ENCODE results near the gene GRIP2. TPM values are rescaled to one million over a fixed set of nuclear protein-coding genes. Genes with fewer than 3 reads are reported as not detected.

The GRIP2 gene
- polyA plus RNA-seq, 1 donor (not counting 4 experiments of a cell fraction or from before 2014, with no cell fraction given): 0.01 TPM

GRCh38 chr3:14465425-14465824, 74.7 kb downstream of the GRIP2 start:
- Histone ChIP-seq H3K9me3 (ENCODE audit: control insufficient read depth, low read depth, low read length) (no peaks in the 10 kb centered on the region), H3K27ac (ENCODE audit: control insufficient read depth, insufficient read depth, low read length) (no peak overlapping the region), H3K4me3 (ENCODE audit: control insufficient read depth in 2 of 3, extremely low read depth in 1 of 3, insufficient read depth in 2 of 3, low read depth in 1 of 3, low read length in 3 of 3) (no peak overlapping the region), H3K79me2 (ENCODE audit: control insufficient read depth, insufficient read depth, low read length) (no peaks in the 10 kb centered on the region), H3K4me1 (ENCODE audit: control insufficient read depth, extremely low read depth, insufficient read depth, low read length) (no peaks in the 10 kb centered on the region), H4K20me1 (ENCODE audit: control insufficient read depth, extremely low read depth, insufficient read depth, low read length) (no peaks in the 10 kb centered on the region), H3K36me3 (ENCODE audit: control insufficient read depth in 2 of 2, extremely low read depth in 1 of 2, insufficient read depth in 2 of 2, low read length in 2 of 2) (peaks cover 4 to 5% of the 10 kb centered on the region in 2 experiments), H3K9ac (ENCODE audit: control insufficient read depth, extremely low read depth, insufficient read depth, low read length) (no peak overlapping the region), H3K4me2 (ENCODE audit: control insufficient read depth, extremely low read depth, insufficient read depth, low read depth, low read length) (no peak overlapping the region), H3K9me1 (ENCODE audit: control insufficient read depth, extremely low read depth, insufficient read depth, low read length) (no peaks in the 10 kb centered on the region), H2AFZ (ENCODE audit: control insufficient read depth, low read length) (no peak overlapping the region), H3K27me3 (ENCODE audit: control insufficient read depth, extremely low read depth, insufficient read depth, low read length) (no peaks in the 10 kb centered on the region)
- DNase-seq (ENCODE audit: low read depth, low spot score) (no peak), FAIRE-seq (no peak)
- TF ChIP-seq EZH2 (IDR thresholded peaks at IDR 0.05; ENCODE audit: low read length) (no peak), CTCF (optimal IDR thresholded peaks at IDR 0.05 in 1 of 3, IDR thresholded peaks at IDR 0.05 in 1 of 3, conservative IDR thresholded peaks at IDR 0.05 in 1 of 3; ENCODE audit: extremely low read depth in 1 of 3, insufficient read depth in 2 of 3, low read length in 3 of 3) (no peak)
- dilution Hi-C loops (cut with MboI; ENCODE audit: extremely low pct_ligation_motif_present, low sequenced_read_pairs): no loop called here

- no peaks in the 10 kb centered on the region for H4K20me1 ChIP-seq (ENCODE audit: control insufficient read depth, extremely low read depth, insufficient read depth, low read length)
- H3K9me3 ChIP-seq (ENCODE audit: control insufficient read depth, low read depth, low read length): no peaks in the 10 kb centered on the region
- no peak overlapping the region for H3K4me3 ChIP-seq (ENCODE audit: control insufficient read depth in 2 of 3, extremely low read depth in 1 of 3, insufficient read depth in 2 of 3, low read depth in 1 of 3, low read length in 3 of 3)
- no peak overlapping the region for H3K9ac ChIP-seq (ENCODE audit: control insufficient read depth, extremely low read depth, insufficient read depth, low read length)
- H3K27ac ChIP-seq (ENCODE audit: control insufficient read depth, insufficient read depth, low read length): no peak overlapping the region
- no peaks in the 10 kb centered on the region for H3K4me1 ChIP-seq (ENCODE audit: control insufficient read depth, extremely low read depth, insufficient read depth, low read length)
- no peak overlapping the region for H2AFZ ChIP-seq (ENCODE audit: control insufficient read depth, low read length)
- dilution Hi-C loops (cut with MboI; ENCODE audit: extremely low pct_ligation_motif_present, low sequenced_read_pairs): no loop called here
- TF ChIP-seq EZH2 (IDR thresholded peaks at IDR 0.05; ENCODE audit: low read length) (no peak), CTCF (optimal IDR thresholded peaks at IDR 0.05 in 1 of 3, IDR thresholded peaks at IDR 0.05 in 1 of 3, conservative IDR thresholded peaks at IDR 0.05 in 1 of 3; ENCODE audit: extremely low read depth in 1 of 3, insufficient read depth in 2 of 3, low read length in 3 of 3) (no peak)
- H3K36me3 ChIP-seq (ENCODE audit: control insufficient read depth in 2 of 2, extremely low read depth in 1 of 2, insufficient read depth in 2 of 2, low read length in 2 of 2): peaks cover 4 to 5% of the 10 kb centered on the region in 2 experiments
- H3K27me3 ChIP-seq (ENCODE audit: control insufficient read depth, extremely low read depth, insufficient read depth, low read length): no peaks in the 10 kb centered on the region
- no peaks in the 10 kb centered on the region for H3K79me2 ChIP-seq (ENCODE audit: control insufficient read depth, insufficient read depth, low read length)
- DNase-seq (ENCODE audit: low read depth, low spot score) (no peak), FAIRE-seq (no peak)
- no peak overlapping the region for H3K4me2 ChIP-seq (ENCODE audit: control insufficient read depth, extremely low read depth, insufficient read depth, low read depth, low read length)
- no peaks in the 10 kb centered on the region for H3K9me1 ChIP-seq (ENCODE audit: control insufficient read depth, extremely low read depth, insufficient read depth, low read length)
Observed at GRCh38 chr3:14464521-14464920, 75.6 kb downstream of the GRIP2 start.
